ENCODE data around the gene NPIPB5. TPM values are rescaled to one million over a fixed set of nuclear protein-coding genes. Genes with fewer than 3 reads are reported as not detected.
"Not testable (repeated sequence)": the region's sequence is repeated elsewhere in the genome, so short reads cannot be mapped to it uniquely, and the experiment has no call there.

Gene NPIPB5
- polyA plus RNA-seq, 3 donors = 0.99 to 239 (median 1.1) TPM

DNA sequence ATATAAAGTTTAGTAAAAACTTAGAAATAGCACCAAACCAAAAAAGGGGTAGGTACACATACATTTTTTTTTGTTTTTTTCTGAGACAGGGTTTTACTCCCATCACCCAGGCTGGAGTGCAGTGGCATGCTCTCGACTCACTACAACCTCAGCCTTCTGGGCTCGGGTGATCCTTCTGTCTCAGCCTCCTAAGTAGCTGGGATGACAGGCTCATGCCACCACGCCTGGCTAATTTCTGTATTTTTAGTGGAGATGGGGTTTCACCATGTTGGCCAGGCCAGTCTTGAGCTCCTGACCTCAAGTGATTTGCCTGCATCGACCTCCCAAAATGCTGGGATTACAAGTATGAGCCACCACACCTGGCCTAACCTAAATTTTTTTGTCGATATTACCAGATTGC, 41.0 kb downstream of the NPIPB5 start:
- H3K36me3 ChIP-seq (replicated peaks in 1 of 2; ENCODE audit: control insufficient read depth in 1 of 2, insufficient read depth in 2 of 2, low read length in 2 of 2); H3K27ac ChIP-seq (ENCODE audit: low read depth in 1 of 2, low read length in 2 of 2); H3K9me3 ChIP-seq (replicated peaks in 1 of 2; ENCODE audit: control insufficient read depth in 1 of 2, insufficient read depth in 1 of 2, low read length in 2 of 2); H3K4me1 ChIP-seq (ENCODE audit: control insufficient read depth in 1 of 2, insufficient read depth in 2 of 2, low read length in 2 of 2); H3K9me3 Mint-ChIP-seq; H3K4me2 ChIP-seq (replicated peaks; ENCODE audit: extremely low read depth, low read length, poor library complexity, severe bottlenecking); H4K20me1 ChIP-seq (ENCODE audit: insufficient read depth, low read length); H3K27me3 Mint-ChIP-seq (ENCODE audit: low read depth in 3 of 3); H3K27me3 ChIP-seq (ENCODE audit: control insufficient read depth in 2 of 2, insufficient read depth in 2 of 2, low read length in 2 of 2); H3K36me3 Mint-ChIP-seq; H3K4me3 Mint-ChIP-seq; DNase-seq; H3K27ac Mint-ChIP-seq; H3K9ac ChIP-seq (ENCODE audit: insufficient read depth, low read length, poor library complexity, severe bottlenecking); H3K4me1 Mint-ChIP-seq; H2AFZ ChIP-seq (ENCODE audit: insufficient read depth, low read depth, low read length, poor library complexity, severe bottlenecking); intact Hi-C loops (cut with micrococcal nuclease); H3K4me3 ChIP-seq (replicated peaks in 1 of 3; ENCODE audit: low read depth in 2 of 3, low read length in 3 of 3); H3K79me2 ChIP-seq (ENCODE audit: insufficient read depth, low read length): not testable (repeated sequence)
- WGBS (ENCODE audit: insufficient coverage) = 92% methylated on average over 4 of the region's 5 CpGs

DNA sequence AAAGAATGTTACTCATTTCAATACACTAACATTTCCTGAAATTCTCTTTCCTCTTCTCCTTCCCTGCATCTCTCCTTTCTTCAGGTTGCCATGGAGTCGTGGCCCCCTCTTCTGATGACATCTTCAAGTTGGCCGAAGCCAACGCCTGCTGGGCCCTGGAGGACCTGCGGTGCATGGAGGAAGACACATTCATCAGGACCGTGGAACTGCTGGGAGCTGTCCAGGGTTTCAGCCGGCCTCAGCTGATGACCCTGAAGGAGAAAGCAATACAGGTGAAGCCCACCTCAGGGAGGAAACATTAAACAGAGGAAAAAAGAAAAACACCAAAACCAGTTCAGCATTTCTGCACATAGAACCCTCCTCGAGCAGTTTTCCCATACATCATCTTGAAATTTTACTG, 46.1 kb downstream of the NPIPB5 start:
- H3K27ac ChIP-seq (ENCODE audit: low read depth in 1 of 2, low read length in 2 of 2); H3K4me3 Mint-ChIP-seq; H3K4me1 ChIP-seq (ENCODE audit: control insufficient read depth in 1 of 2, insufficient read depth in 2 of 2, low read length in 2 of 2); H2AFZ ChIP-seq (ENCODE audit: insufficient read depth, low read depth, low read length, poor library complexity, severe bottlenecking); H3K9ac ChIP-seq (ENCODE audit: insufficient read depth, low read length, poor library complexity, severe bottlenecking); intact Hi-C loops (cut with micrococcal nuclease); H3K4me2 ChIP-seq (replicated peaks; ENCODE audit: extremely low read depth, low read length, poor library complexity, severe bottlenecking); H3K27ac Mint-ChIP-seq; H3K9me3 Mint-ChIP-seq; H3K27me3 Mint-ChIP-seq (ENCODE audit: low read depth in 3 of 3); H4K20me1 ChIP-seq (ENCODE audit: insufficient read depth, low read length); DNase-seq; H3K4me3 ChIP-seq (replicated peaks in 1 of 3; ENCODE audit: low read depth in 2 of 3, low read length in 3 of 3); H3K27me3 ChIP-seq (ENCODE audit: control insufficient read depth in 2 of 2, insufficient read depth in 2 of 2, low read length in 2 of 2); H3K36me3 Mint-ChIP-seq; H3K4me1 Mint-ChIP-seq; H3K9me3 ChIP-seq (replicated peaks in 1 of 2; ENCODE audit: control insufficient read depth in 1 of 2, insufficient read depth in 1 of 2, low read length in 2 of 2); H3K36me3 ChIP-seq (replicated peaks in 1 of 2; ENCODE audit: control insufficient read depth in 1 of 2, insufficient read depth in 2 of 2, low read length in 2 of 2); H3K79me2 ChIP-seq (ENCODE audit: insufficient read depth, low read length): not testable (repeated sequence)
- no CpG with 5 or more reads among the region's 7 CpGs for WGBS (ENCODE audit: insufficient coverage)

Small RNA genes lying within 50 kb of the gene (small RNA-seq; reads per million reads assigned to genes)
- not detected for gene AC106788.1 (ENCODE audit: insufficient read length, low read depth)

Other genes starting within 250 kb of the NPIPB5 start
- gene POLR3E, start 213.5 kb upstream of the NPIPB5 start, polyA plus RNA-seq = 10 to 100 TPM in 1 of 3 donors, 1 to 10 TPM in 2; 4.1 to 34.6 (median 5.7) TPM
- 1 to 10 TPM; 2.5 to 5.9 (median 4.8) TPM for gene CDR2, start 136.3 kb upstream of the NPIPB5 start, polyA plus RNA-seq

All from CD14-positive monocyte (primary cell).